ENCODE measurements around the gene HIGD1C.

DNA sequence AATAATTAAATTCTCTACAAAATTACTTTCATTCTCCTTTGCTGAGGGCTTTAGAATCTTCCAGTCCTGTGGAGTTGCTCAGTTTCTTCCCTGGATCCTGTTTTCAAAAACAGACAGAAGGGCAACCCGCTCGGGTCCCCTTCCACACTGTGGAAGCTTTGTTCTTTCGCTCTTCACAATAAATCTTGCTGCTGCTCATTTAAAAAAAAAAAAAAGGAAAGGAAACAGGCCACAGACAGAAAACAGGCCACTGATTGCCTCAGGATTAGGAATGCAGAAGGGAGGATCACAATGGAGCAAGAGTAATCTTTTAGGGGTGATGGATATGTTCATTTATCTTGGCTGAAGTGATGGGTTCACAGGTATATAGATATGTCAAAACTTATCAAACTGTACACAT, 29.5 kb upstream of the HIGD1C start:
- TF ChIP-seq, protein P1, sequence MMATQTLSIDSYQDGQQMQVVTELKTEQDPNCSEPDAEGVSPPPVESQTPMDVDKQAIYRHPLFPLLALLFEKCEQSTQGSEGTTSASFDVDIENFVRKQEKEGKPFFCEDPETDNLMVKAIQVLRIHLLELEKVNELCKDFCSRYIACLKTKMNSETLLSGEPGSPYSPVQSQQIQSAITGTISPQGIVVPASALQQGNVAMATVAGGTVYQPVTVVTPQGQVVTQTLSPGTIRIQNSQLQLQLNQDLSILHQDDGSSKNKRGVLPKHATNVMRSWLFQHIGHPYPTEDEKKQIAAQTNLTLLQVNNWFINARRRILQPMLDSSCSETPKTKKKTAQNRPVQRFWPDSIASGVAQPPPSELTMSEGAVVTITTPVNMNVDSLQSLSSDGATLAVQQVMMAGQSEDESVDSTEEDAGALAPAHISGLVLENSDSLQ (IDR thresholded peaks at IDR 0.05): no peak
- TF ChIP-seq NFRKB (IDR thresholded peaks at IDR 0.05) (no peak), BHLHE40 (IDR thresholded peaks at IDR 0.05; ENCODE audit: borderline replicate concordance) (no peak), ARNT (IDR thresholded peaks at IDR 0.05) (no peak), SP1 (IDR thresholded peaks at IDR 0.05) (no peak), TARDBP (IDR thresholded peaks at IDR 0.05) (no peak), FOXK2 (IDR thresholded peaks at IDR 0.05) (no peak), FOXA1 (IDR thresholded peaks at IDR 0.05) (no peak), L3MBTL2 (conservative IDR thresholded peaks at IDR 0.05) (no peak), ELF4 (IDR thresholded peaks at IDR 0.05) (no peak)
